Measurements from ENCODE around the gene RHO. TPM values are rescaled to one million over a fixed set of nuclear protein-coding genes. Genes with fewer than 3 reads are reported as not detected.
"Not testable (repeated sequence)": the region's sequence is repeated elsewhere in the genome, so short reads cannot be mapped to it uniquely, and the experiment has no call there.

RHO gene
- total RNA-seq (not detected), total RNA-seq (0 reads per million in 2 donors)

DNA sequence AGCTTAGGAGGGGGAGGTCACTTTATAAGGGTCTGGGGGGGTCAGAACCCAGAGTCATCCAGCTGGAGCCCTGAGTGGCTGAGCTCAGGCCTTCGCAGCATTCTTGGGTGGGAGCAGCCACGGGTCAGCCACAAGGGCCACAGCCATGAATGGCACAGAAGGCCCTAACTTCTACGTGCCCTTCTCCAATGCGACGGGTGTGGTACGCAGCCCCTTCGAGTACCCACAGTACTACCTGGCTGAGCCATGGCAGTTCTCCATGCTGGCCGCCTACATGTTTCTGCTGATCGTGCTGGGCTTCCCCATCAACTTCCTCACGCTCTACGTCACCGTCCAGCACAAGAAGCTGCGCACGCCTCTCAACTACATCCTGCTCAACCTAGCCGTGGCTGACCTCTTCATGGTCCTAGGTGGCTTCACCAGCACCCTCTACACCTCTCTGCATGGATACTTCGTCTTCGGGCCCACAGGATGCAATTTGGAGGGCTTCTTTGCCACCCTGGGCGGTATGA is at the start of gene RHO:
TSS of gene RHO (plus strand) at position 51 of the 512 bp plus-strand sequence. CDS start at position 146, 95 bp downstream.
- no peak for ATAC-seq
- Mint-ChIP-seq H3K36me3 (ENCODE audit: low read depth) (no peaks in the 10 kb centered on the region), H3K4me3 (no peak within 1 kb of the TSS), H3K27ac (peak within 1 kb of the TSS; percentile 45), H3K4me1 (peaks cover 9% of the 10 kb centered on the region), H3K27me3 (peaks cover 9% of the 10 kb centered on the region)
- H3K9me3 ChIP-seq (ENCODE audit: control insufficient read depth, low read length, poor library complexity, severe bottlenecking): no peaks in the 10 kb centered on the region
- no peak for DNase-seq

GRCh38 chr3:129481225-129481765 is 47.1 kb upstream of the RHO start:
- H3K4me1 Mint-ChIP-seq: peaks cover 20% of the 10 kb centered on the region
- not testable (repeated sequence) for H3K27me3 Mint-ChIP-seq; ATAC-seq; H3K36me3 Mint-ChIP-seq (ENCODE audit: low read depth); DNase-seq; H3K4me3 Mint-ChIP-seq; H3K9me3 ChIP-seq (ENCODE audit: control insufficient read depth, low read length, poor library complexity, severe bottlenecking)
- H3K27ac Mint-ChIP-seq: peak overlapping the region; percentile 93

DNA sequence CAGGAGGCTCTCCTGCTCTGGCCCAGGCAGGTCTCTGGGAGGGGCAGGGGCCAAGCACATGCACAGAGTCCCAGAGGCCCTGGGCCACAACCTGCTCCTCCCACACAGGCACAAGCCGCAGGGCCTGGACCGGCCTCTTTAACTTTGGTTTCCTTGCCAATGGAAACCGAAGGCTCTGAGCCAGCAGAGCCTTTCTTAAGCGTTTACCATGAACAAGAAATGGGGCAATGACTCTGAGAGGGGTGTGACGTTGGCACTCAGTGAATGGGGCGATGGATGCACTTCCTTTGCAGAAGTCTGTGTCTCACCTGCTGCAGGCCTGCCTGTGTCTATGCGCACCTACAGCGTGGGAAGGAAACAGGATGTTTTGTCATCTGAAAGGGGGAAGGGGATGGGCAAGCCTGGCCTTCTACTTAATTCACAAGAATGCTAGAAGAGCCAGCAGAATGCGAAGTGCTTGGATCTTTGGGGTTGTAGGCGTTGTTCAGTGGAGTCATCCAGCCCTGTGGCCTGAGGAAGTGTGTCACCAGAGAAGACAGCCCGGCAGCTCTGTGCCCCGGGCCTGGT is 46.6 kb upstream of the RHO start:
- DNase-seq: peak in 2 of 3 donors; percentile 24 to 28
- Mint-ChIP-seq H3K4me1 (peaks cover 20% of the 10 kb centered on the region), H3K27ac (peak overlapping the region; percentile 93), H3K36me3 (ENCODE audit: low read depth) (peaks cover 3% of the 10 kb centered on the region), H3K4me3 (peak overlapping the region; percentile 19), H3K27me3 (no peaks in the 10 kb centered on the region)
- H3K9me3 ChIP-seq (ENCODE audit: control insufficient read depth, low read length, poor library complexity, severe bottlenecking): no peaks in the 10 kb centered on the region
- ATAC-seq: peak; percentile 97

GRCh38 chr3:129482721-129483120 is 45.7 kb upstream of the RHO start:
- ATAC-seq (no peak), DNase-seq (no peak)
- Mint-ChIP-seq H3K27ac (peak overlapping the region; percentile 93), H3K27me3 (no peaks in the 10 kb centered on the region), H3K4me1 (peaks cover 20% of the 10 kb centered on the region), H3K36me3 (ENCODE audit: low read depth) (peaks cover 3% of the 10 kb centered on the region), H3K4me3 (no peak overlapping the region)
- H3K9me3 ChIP-seq (ENCODE audit: control insufficient read depth, low read length, poor library complexity, severe bottlenecking): no peaks in the 10 kb centered on the region

GRCh38 chr3:129483870-129484269 is 44.6 kb upstream of the RHO start:
- no peak for ATAC-seq
- H3K36me3 Mint-ChIP-seq (ENCODE audit: low read depth): peaks cover 3% of the 10 kb centered on the region

DNA sequence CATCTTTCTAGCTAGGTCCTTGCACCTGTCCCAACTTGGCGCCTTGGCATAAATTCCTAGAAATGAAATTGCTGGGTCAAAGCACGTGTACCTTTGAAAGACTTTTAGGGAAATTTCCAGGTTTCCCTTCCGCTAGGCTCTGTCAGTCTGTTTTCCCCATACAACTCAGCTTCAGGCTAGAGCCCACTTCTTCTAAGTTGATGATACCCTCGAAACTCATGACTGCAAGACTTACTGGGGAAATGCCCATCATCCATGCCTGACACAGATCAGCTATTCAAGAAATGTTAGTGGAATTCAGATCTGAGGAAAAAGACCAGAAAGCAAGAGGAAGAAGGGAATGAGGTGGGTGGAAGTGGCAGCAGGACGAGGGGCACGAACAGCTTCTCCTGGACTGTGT is 43.3 kb upstream of the RHO start:
- not testable (repeated sequence) for DNase-seq; H3K36me3 Mint-ChIP-seq (ENCODE audit: low read depth); H3K27me3 Mint-ChIP-seq; H3K9me3 ChIP-seq (ENCODE audit: control insufficient read depth, low read length, poor library complexity, severe bottlenecking); ATAC-seq; H3K4me3 Mint-ChIP-seq
- H3K4me1 Mint-ChIP-seq: peaks cover 19% of the 10 kb centered on the region
- peak overlapping the region; percentile 73 for H3K27ac Mint-ChIP-seq

More at GRCh38 chr3:129483870-129484269, 44.6 kb upstream of the RHO start:
- H3K4me1 Mint-ChIP-seq: peaks cover 20% of the 10 kb centered on the region
- H3K27me3 Mint-ChIP-seq: no peaks in the 10 kb centered on the region
- H3K9me3 ChIP-seq (ENCODE audit: control insufficient read depth, low read length, poor library complexity, severe bottlenecking): no peaks in the 10 kb centered on the region
- H3K27ac Mint-ChIP-seq: no peak overlapping the region
- H3K4me3 Mint-ChIP-seq: no peak overlapping the region
- no peak for DNase-seq

- Mint-ChIP-seq H3K27me3 (no peaks in the 10 kb centered on the region), H3K4me3 (no peak overlapping the region), H3K4me1 (peaks cover 17% of the 10 kb centered on the region), H3K36me3 (ENCODE audit: low read depth) (peaks cover 3% of the 10 kb centered on the region), H3K27ac (peak overlapping the region; percentile 73)
- no peak for ATAC-seq
- H3K9me3 ChIP-seq (ENCODE audit: control insufficient read depth, low read length, poor library complexity, severe bottlenecking): no peaks in the 10 kb centered on the region
- DNase-seq: no peak
Measured at GRCh38 chr3:129485721-129486663, 42.4 kb upstream of the RHO start.

DNA sequence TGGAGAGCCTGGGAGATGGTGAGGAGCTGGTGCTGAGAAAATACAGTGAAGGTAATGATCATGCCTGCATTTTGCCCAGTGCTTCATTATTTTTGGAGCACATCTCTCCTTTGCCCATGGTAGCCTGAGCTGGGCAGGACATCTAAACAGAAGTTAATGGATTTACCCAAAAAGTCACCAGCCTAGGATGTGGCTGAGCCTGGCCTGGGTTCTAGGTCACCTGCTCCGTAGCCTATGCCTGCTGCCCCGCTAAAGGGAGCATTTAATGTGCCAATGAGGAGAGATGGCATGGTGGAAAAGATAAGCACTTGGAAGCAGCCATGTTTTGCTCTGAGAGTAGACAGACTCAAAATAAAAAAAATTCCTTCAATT is 41.8 kb upstream of the RHO start:
- Mint-ChIP-seq H3K36me3 (ENCODE audit: low read depth) (peaks cover 3% of the 10 kb centered on the region), H3K4me1 (peaks cover 12% of the 10 kb centered on the region), H3K27me3 (no peaks in the 10 kb centered on the region), H3K27ac (no peak overlapping the region), H3K4me3 (no peak overlapping the region)
- H3K9me3 ChIP-seq (ENCODE audit: control insufficient read depth, low read length, poor library complexity, severe bottlenecking): no peaks in the 10 kb centered on the region
- ATAC-seq (no peak), DNase-seq (no peak)

DNA sequence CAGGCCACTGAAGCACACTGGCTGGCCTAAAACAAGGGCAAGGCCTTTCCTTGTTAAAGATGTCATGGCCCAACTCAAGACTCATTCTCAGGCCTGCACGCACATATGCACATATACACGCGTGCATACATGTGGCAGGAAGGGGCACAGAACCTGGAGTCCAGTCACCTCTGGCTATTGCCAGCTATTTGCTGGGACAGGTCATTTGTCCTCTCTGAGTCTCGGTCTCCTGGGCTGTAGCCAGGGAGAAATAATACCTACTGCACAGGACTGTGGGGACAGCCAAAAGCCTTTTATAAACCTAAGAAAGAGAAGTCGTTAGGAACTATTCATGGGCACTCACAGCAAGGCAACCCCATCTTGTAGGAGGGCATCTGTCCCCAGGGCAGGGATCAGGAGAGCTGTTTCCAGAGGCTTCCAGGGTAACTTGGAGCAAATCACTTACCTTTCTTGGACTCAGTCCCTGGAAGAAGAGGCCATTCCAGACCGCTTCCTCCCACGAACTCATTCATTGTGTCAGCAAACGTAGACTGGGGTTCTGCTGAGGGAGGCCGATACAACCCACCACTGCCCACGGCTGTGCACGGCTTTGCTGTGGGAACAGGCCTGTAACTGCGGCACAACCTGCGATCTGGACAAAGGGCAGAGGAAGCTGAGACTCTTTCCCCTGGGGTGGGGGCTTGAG is 41.1 kb upstream of the RHO start:
- no peak for DNase-seq
- H3K27me3 Mint-ChIP-seq: no peaks in the 10 kb centered on the region

DNA sequence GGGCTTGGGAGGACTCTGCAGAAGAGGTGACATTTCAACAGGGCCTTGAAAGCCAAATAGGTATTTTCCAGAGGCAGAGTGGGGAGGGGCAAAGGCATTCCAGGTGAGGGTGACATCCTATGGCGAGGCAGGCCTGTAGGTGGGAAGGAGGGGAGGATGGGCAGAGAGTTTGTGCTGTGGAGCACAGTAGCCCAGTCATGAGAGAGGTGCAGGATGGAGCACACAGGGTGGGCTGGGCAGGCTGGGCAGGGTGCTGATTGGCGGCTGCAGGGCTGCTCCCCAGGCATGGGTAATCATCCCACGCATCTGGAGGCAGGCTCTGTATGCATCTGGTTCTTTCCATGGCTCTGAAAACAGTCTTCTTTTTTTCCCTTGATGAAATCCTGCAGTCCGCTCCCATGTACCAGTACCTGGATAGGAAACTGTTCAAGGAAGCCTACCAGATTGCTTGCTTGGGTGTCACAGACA is 40.5 kb upstream of the RHO start:
- H3K27me3 Mint-ChIP-seq; H3K36me3 Mint-ChIP-seq (ENCODE audit: low read depth); H3K4me3 Mint-ChIP-seq; H3K4me1 Mint-ChIP-seq; H3K27ac Mint-ChIP-seq; H3K9me3 ChIP-seq (ENCODE audit: control insufficient read depth, low read length, poor library complexity, severe bottlenecking); DNase-seq; ATAC-seq: not testable (repeated sequence)

More for the DNA sequence above, 41.1 kb upstream of the RHO start:
- peaks cover 6% of the 10 kb centered on the region for H3K4me1 Mint-ChIP-seq
- peaks cover 3% of the 10 kb centered on the region for H3K36me3 Mint-ChIP-seq (ENCODE audit: low read depth)
- no peak overlapping the region for H3K4me3 Mint-ChIP-seq
- no peak for ATAC-seq
- H3K27ac Mint-ChIP-seq: no peak overlapping the region
- no peaks in the 10 kb centered on the region for H3K9me3 ChIP-seq (ENCODE audit: control insufficient read depth, low read length, poor library complexity, severe bottlenecking)

DNA sequence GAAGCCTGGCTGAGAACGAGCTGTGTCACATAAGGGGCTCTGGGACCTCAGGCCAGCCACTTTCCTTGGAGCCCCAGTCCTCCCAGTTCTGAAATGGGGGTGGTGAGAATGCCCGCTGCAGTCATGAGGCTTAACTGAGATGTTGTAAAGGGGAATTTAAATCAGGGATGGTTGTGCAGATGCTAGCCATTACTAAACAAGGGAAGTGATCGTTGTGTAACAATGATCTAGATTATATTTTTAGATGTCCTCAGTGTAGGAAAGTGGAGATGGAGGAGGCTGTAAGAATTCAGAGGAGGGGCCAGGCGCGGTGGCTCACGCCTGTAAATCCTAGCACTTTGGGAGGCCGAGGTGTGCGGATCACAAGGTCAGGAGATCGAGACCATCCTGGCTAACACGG is 39.2 kb upstream of the RHO start:
- H3K4me3 Mint-ChIP-seq; H3K27ac Mint-ChIP-seq; DNase-seq; H3K9me3 ChIP-seq (ENCODE audit: control insufficient read depth, low read length, poor library complexity, severe bottlenecking); ATAC-seq; H3K36me3 Mint-ChIP-seq (ENCODE audit: low read depth); H3K4me1 Mint-ChIP-seq; H3K27me3 Mint-ChIP-seq: not testable (repeated sequence)

- no peaks in the 10 kb centered on the region for H3K27me3 Mint-ChIP-seq
- H3K36me3 Mint-ChIP-seq (ENCODE audit: low read depth): peaks cover 2% of the 10 kb centered on the region
- DNase-seq (peak; percentile 16 to 40 (median 21)), ATAC-seq (peak; percentile 96)
- no peaks in the 10 kb centered on the region for H3K9me3 ChIP-seq (ENCODE audit: control insufficient read depth, low read length, poor library complexity, severe bottlenecking)
- no peak overlapping the region for H3K4me3 Mint-ChIP-seq
- H3K27ac Mint-ChIP-seq: no peak overlapping the region
- peaks cover 2% of the 10 kb centered on the region for H3K4me1 Mint-ChIP-seq
Measured at GRCh38 chr3:129490273-129490675, 38.2 kb upstream of the RHO start.

GRCh38 chr3:129491077-129491476 is 37.4 kb upstream of the RHO start:
- not testable (repeated sequence) for H3K9me3 ChIP-seq (ENCODE audit: control insufficient read depth, low read length, poor library complexity, severe bottlenecking); H3K27ac Mint-ChIP-seq

More at GRCh38 chr3:129491077-129491476, 37.4 kb upstream of the RHO start:
- not testable (repeated sequence) for H3K4me3 Mint-ChIP-seq; H3K36me3 Mint-ChIP-seq (ENCODE audit: low read depth); DNase-seq; ATAC-seq; H3K27me3 Mint-ChIP-seq; H3K4me1 Mint-ChIP-seq
